Upper lobe of left lung (tissue), 4 donors: Measurements from ENCODE around the gene PRX.

Experiments
- CTCF ChIP-seq, 6 experiments: fragments of 450-650 bp in 4 of 6; fragments of 200-600 bp in 2 of 6; sonication (generic) in 2 of 6; IDR thresholded peaks; one replicate each; pipeline ENCODE4 v1.5.1; 2016 to 2019; ENCODE audit warnings: antibody characterized with exemption in 6 of 6
- POLR2A ChIP-seq, 4 donors: fragments of 450-650 bp; IDR thresholded peaks; one replicate each; pipeline ENCODE4 v1.5.1; 2016 to 2017; ENCODE audit warnings: antibody characterized with exemption in 4 of 4, mild to moderate bottlenecking in 2 of 4
- POLR2AphosphoS5 ChIP-seq, 2 donors: sonication (generic); formaldehyde crosslinking; IDR thresholded peaks; one replicate each; pipeline ENCODE4 v1.5.1; 2017; ENCODE audit warnings: antibody characterized with exemption in 2 of 2

GRCh38 chr19:40360020-40360707 lies 53.0 kb downstream of the PRX start:
- no peak for TF ChIP-seq CTCF (IDR thresholded peaks at IDR 0.05)
- TF ChIP-seq POLR2A (IDR thresholded peaks at IDR 0.05): no peak
- no peak for TF ChIP-seq POLR2AphosphoS5 (IDR thresholded peaks at IDR 0.05)
